NB4 (cell line): ENCODE measurements around the gene C2orf68.

Source experiments
- DNase-seq: peaks from one replicate; pipeline ENCODE4 v3.0.0; 2010; ENCODE audit warnings: low read depth
- H3K4me3 ChIP-seq: one replicate; pipeline ENCODE4 v1.5.1; 2011; ENCODE audit warnings: mild to moderate bottlenecking, low read depth, low read length, moderate library complexity
- MAX ChIP-seq: IDR thresholded peaks from 2 replicates; pipeline ENCODE4 v1.6.1; 2011; ENCODE audit warnings: low read depth, low read length
- MYC ChIP-seq: IDR thresholded peaks from 2 replicates; pipeline ENCODE4 v1.6.1; 2011; ENCODE audit warnings: low read depth, low read length
- POLR2A ChIP-seq: IDR thresholded peaks from 2 replicates; pipeline ENCODE4 v1.6.1; 2011; ENCODE audit warnings: mild to moderate bottlenecking; ENCODE audit not compliant: insufficient read length; ENCODE audit errors: extremely low read depth
- TF ChIP-seq, protein P1 (sequence below): IDR thresholded peaks from one replicate; pipeline ENCODE4 v1.5.1; 2012; ENCODE audit warnings: low read depth, low read length

The C2orf68 gene

DNA sequence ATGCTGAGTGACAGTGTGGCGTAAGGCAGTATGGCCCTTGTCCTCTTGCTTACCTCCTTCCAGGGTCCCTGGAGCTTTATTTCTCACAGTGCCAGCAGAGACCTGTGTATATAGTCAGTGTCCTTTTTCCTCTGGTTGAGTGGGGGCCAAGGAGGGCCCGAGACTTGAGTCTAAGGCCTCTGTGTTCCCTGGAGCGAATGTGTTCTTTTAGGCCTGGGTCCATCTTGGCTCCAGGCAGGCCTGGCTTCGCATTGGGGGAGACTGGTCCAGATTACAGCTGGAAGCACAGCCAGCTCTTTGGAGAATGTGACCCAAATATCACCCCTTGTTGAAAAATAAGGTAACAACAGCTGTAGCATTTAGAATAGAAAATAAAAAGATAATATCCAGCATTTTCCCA lies 22.7 kb downstream of the C2orf68 start:
- H3K4me3 ChIP-seq: no peak overlapping the region
- DNase-seq: no peak
- TF ChIP-seq MYC (no peak), POLR2A (no peak), MAX (no peak)
- TF ChIP-seq, protein P1, sequence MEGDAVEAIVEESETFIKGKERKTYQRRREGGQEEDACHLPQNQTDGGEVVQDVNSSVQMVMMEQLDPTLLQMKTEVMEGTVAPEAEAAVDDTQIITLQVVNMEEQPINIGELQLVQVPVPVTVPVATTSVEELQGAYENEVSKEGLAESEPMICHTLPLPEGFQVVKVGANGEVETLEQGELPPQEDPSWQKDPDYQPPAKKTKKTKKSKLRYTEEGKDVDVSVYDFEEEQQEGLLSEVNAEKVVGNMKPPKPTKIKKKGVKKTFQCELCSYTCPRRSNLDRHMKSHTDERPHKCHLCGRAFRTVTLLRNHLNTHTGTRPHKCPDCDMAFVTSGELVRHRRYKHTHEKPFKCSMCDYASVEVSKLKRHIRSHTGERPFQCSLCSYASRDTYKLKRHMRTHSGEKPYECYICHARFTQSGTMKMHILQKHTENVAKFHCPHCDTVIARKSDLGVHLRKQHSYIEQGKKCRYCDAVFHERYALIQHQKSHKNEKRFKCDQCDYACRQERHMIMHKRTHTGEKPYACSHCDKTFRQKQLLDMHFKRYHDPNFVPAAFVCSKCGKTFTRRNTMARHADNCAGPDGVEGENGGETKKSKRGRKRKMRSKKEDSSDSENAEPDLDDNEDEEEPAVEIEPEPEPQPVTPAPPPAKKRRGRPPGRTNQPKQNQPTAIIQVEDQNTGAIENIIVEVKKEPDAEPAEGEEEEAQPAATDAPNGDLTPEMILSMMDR: no peak

- TF ChIP-seq, protein P1: no peak
- TF ChIP-seq POLR2A: no peak
- no peak for TF ChIP-seq MAX
- TF ChIP-seq MYC: no peak
- H3K4me3 ChIP-seq: peak overlapping the region; percentile 17
- DNase-seq: no peak
Observed at GRCh38 chr2:85588645-85589044, 23.2 kb downstream of the C2orf68 start.

GRCh38 chr2:85588236-85588635 lies 23.6 kb downstream of the C2orf68 start:
- peak; percentile 80 for DNase-seq
- TF ChIP-seq MYC (no peak), MAX (no peak), POLR2A (no peak)
- TF ChIP-seq, protein P1: no peak
- peak overlapping the region; percentile 17 for H3K4me3 ChIP-seq

DNA sequence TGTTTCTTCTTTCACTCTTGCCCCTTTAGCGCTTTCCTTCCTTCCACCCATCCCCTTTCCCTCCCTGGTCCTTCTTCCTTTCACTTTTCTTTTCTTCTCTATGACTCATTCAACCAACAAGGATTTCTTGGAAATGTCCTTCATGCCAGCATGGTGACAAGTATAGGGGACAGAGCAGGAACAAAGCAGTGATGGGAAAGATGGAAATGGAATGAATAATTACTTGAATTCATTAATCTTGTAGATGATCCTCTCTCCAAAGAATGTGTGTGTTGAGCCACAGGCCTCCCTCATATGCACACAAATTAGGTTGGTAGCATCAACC lies 26.1 kb downstream of the C2orf68 start:
- TF ChIP-seq MYC (no peak), MAX (no peak)
- no peak overlapping the region for H3K4me3 ChIP-seq
- DNase-seq: no peak

GRCh38 chr2:85584857-85585780 lies 26.7 kb downstream of the C2orf68 start:
- H3K4me3 ChIP-seq: no peak overlapping the region
- DNase-seq: no peak
- TF ChIP-seq, protein P1: no peak
- TF ChIP-seq POLR2A (no peak), MAX (no peak), MYC (no peak)

DNA sequence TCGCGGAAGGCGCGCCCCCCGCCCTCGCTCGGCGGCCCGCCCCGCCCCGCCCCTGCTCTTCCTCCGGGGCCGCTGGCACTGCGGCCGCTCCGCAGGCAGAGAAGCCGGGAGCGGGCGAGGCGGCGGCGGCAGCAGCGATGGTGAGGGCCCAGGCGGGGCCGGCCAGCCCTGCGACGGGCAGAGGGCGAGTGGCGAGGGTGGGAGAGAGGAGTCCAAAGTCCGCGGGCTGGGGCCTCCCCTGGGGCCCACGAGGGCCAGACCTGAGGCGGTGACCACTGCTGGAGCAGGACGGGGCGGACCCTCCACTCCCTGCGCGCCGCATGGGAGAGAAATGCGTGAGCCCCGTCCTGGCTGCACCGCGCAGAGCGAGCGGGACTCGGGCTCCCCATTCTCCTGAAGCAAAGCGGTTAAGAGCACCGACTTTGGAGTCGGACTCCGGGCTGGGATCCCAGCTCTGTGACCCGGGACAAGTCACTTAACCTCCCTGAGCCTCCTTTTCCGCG lies 27.5 kb downstream of the C2orf68 start, which contains the start of gene VAMP5:
Gene VAMP5 (plus strand): TSS at position 78 of the 503 bp plus-strand sequence. CDS start 60 bp downstream, at position 138.
- TF ChIP-seq MAX (no peak), POLR2A (no peak), MYC (no peak)
- TF ChIP-seq, protein P1: no peak
- H3K4me3 ChIP-seq: no peak within 1 kb of the TSS
- no peak for DNase-seq
